H1 (cell line): ENCODE results near the gene GSG1L. TPM values are rescaled to one million over a fixed set of nuclear protein-coding genes. Genes with fewer than 3 reads are reported as not detected.

ENCODE experiments used
- CTCF ChIA-PET: fragments of 300-600 bp; sonication (Branson Sonifier 250); formaldehyde crosslinking; loops from one replicate; lab custom pipeline; 2021; ENCODE audit not compliant: partially characterized antibody; lab: Charles Lee
- POLR2A ChIA-PET: fragments of 300-600 bp; sonication (Branson Sonifier 250); formaldehyde crosslinking; loops from one replicate; lab custom pipeline; 2021; ENCODE audit warnings: inconsistent platforms; ENCODE audit not compliant: partially characterized antibody; lab: Charles Lee
- DNase-seq, 2 experiments: peaks; one replicate each; pipeline versions ENCODE4 v3.0.0 to v3.0.0-alpha.2; 2010 to 2022; ENCODE audit warnings: low spot score in 2 of 2, low read depth in 1 of 2, mixed read lengths in 1 of 2
- FAIRE-seq: peaks from 2 replicates; lab custom pipeline; 2011; peaks lifted over from hg19 to GRCh38; lab: Jason Lieb, UNC
- H2AFZ ChIP-seq: 2 replicates; pipeline ENCODE4 v1.8.1; 2012; ENCODE audit warnings: low read length, inconsistent platforms
- H2AK5ac ChIP-seq: 2 replicates; pipeline ENCODE4 v1.6.1; 2013; ENCODE audit warnings: low read depth, low read length
- H2BK120ac ChIP-seq: replicated peaks from 2 replicates; pipeline ENCODE3; 2013; ENCODE audit warnings: low read depth, low read length, inconsistent platforms
- H2BK12ac ChIP-seq: 2 replicates; pipeline ENCODE4 v1.6.1; 2013; ENCODE audit warnings: low read depth, low read length
- H2BK15ac ChIP-seq: 2 replicates; pipeline ENCODE4 v1.6.1; 2013; ENCODE audit warnings: low read length
- H2BK20ac ChIP-seq: 2 replicates; pipeline ENCODE4 v1.6.1; 2013; ENCODE audit warnings: low read length
- H2BK5ac ChIP-seq: 2 replicates; pipeline ENCODE4 v1.6.1; 2013; ENCODE audit warnings: low read depth, low read length
- H3K14ac ChIP-seq: 2 replicates; pipeline ENCODE4 v1.6.1; 2013; ENCODE audit warnings: inconsistent platforms; ENCODE audit not compliant: insufficient read length
- H3K18ac ChIP-seq: 2 replicates; pipeline ENCODE4 v1.6.1; 2013; ENCODE audit warnings: low read length; ENCODE audit errors: extremely low read depth
- H3K23ac ChIP-seq: 2 replicates; pipeline ENCODE4 v1.6.1; 2013; ENCODE audit warnings: inconsistent platforms; ENCODE audit not compliant: insufficient read length
- H3K23me2 ChIP-seq: 2 replicates; pipeline ENCODE4 v1.6.1; 2013; ENCODE audit warnings: low read depth, low read length
- H3K27ac ChIP-seq: 2 replicates; pipeline ENCODE4 v1.6.1; 2011; ENCODE audit warnings: low read depth, low read length, inconsistent platforms
- H3K27me3 ChIP-seq, 4 experiments: replicated peaks in 1 of 4; 1 replicate in 1 of 4; 2 replicates in 3 of 4; pipeline versions ENCODE4 v1.6.1 to v1.8.1; 2011 to 2013; ENCODE audit warnings: low read length in 3 of 4, mild to moderate bottlenecking in 3 of 4, inconsistent platforms in 2 of 4, mixed read lengths in 2 of 4, moderate library complexity in 1 of 4; ENCODE audit not compliant: control insufficient read depth in 3 of 4, insufficient read depth in 3 of 4; ENCODE audit errors: extremely low read depth in 1 of 4
- H3K36me3 ChIP-seq, 4 experiments: 2 replicates each; pipeline versions ENCODE4 v1.6.1 to v1.8.1; 2011 to 2013; ENCODE audit warnings: mild to moderate bottlenecking in 4 of 4, low read length in 3 of 4, moderate library complexity in 2 of 4, control low read depth in 1 of 4, inconsistent platforms in 1 of 4; ENCODE audit not compliant: insufficient read depth in 4 of 4, control insufficient read depth in 2 of 4
- H3K4ac ChIP-seq: replicated peaks from 2 replicates; pipeline ENCODE3; 2013; ENCODE audit warnings: low read length, low read depth, mixed read lengths, inconsistent platforms; ENCODE audit not compliant: insufficient read length
- H3K4me1 ChIP-seq, 4 experiments: replicated peaks in 1 of 4; 1 replicate in 1 of 4; 2 replicates in 3 of 4; pipeline versions ENCODE4 v1.6.1 to v1.8.1; 2011 to 2013; ENCODE audit warnings: low read length in 3 of 4, inconsistent platforms in 2 of 4, mixed read lengths in 1 of 4; ENCODE audit not compliant: insufficient read depth in 4 of 4, control insufficient read depth in 3 of 4
- H3K4me2 ChIP-seq, 2 experiments: 2 replicates each; pipeline versions ENCODE4 v1.6.1 to v1.8.1; 2011 to 2013; ENCODE audit warnings: low read depth in 2 of 2, low read length in 2 of 2, control low read depth in 1 of 2, inconsistent platforms in 1 of 2, mild to moderate bottlenecking in 1 of 2; ENCODE audit not compliant: insufficient read depth in 1 of 2
- H3K4me3 ChIP-seq, 4 experiments: fragments of 200-600, 300-600 bp in 1 of 4; sonication (generic), shearing (Covaris generic), sonication (Bioruptor Twin) in 1 of 4; 2 replicates each; pipeline versions ENCODE4 v1.5.1 to v1.8.1; 2011 to 2016; ENCODE audit warnings: low read length in 4 of 4, low read depth in 3 of 4, control low read depth in 2 of 4, inconsistent platforms in 2 of 4, mild to moderate bottlenecking in 2 of 4, mixed read lengths in 1 of 4, moderate library complexity in 1 of 4; ENCODE audit not compliant: insufficient read depth in 2 of 4; ENCODE audit errors: extremely low read depth in 1 of 4
- H3K56ac ChIP-seq: replicated peaks from 2 replicates; pipeline ENCODE3; 2013; ENCODE audit warnings: low read depth, mild to moderate bottlenecking, mixed read lengths, low read length, inconsistent platforms; ENCODE audit not compliant: insufficient read length
- H3K79me1 ChIP-seq: 2 replicates; pipeline ENCODE4 v1.6.1; 2013; ENCODE audit warnings: low read depth, low read length, control low read depth
- H3K79me2 ChIP-seq, 2 experiments: 2 replicates each; pipeline versions ENCODE4 v1.6.1 to v1.8.1; 2012 to 2013; ENCODE audit warnings: low read length in 2 of 2, mild to moderate bottlenecking in 2 of 2, inconsistent platforms in 1 of 2; ENCODE audit not compliant: insufficient read depth in 2 of 2, control insufficient read depth in 1 of 2
- H3K9ac ChIP-seq, 4 experiments: replicated peaks in 1 of 4; 1 replicate in 1 of 4; 2 replicates in 3 of 4; pipeline versions ENCODE4 v1.6.1 to v1.8.1; 2011 to 2013; ENCODE audit warnings: low read depth in 3 of 4, low read length in 3 of 4, control low read depth in 2 of 4, mild to moderate bottlenecking in 2 of 4, moderate library complexity in 2 of 4, inconsistent platforms in 1 of 4; ENCODE audit errors: extremely low read depth in 1 of 4
- H3K9me3 ChIP-seq, 2 experiments: 2 replicates each; pipeline versions ENCODE4 v1.6.1 to v1.8.1; 2012 to 2013; ENCODE audit warnings: mild to moderate bottlenecking in 2 of 2, moderate library complexity in 2 of 2, control low read depth in 1 of 2, inconsistent platforms in 1 of 2, low read depth in 1 of 2, low read length in 1 of 2, mixed read lengths in 1 of 2; ENCODE audit not compliant: insufficient read depth in 2 of 2
- H4K20me1 ChIP-seq, 2 experiments: replicated peaks in 1 of 2; 2 replicates each; pipeline versions ENCODE3 to v1.8.1; 2011 to 2013; ENCODE audit warnings: inconsistent platforms in 2 of 2, low read length in 2 of 2, mild to moderate bottlenecking in 1 of 2; ENCODE audit not compliant: insufficient read depth in 2 of 2, control insufficient read depth in 1 of 2
- H4K5ac ChIP-seq: 2 replicates; pipeline ENCODE4 v1.6.1; 2013; ENCODE audit warnings: low read length, low read depth, mixed read lengths, inconsistent platforms; ENCODE audit not compliant: insufficient read length
- H4K8ac ChIP-seq: 2 replicates; pipeline ENCODE4 v1.8.0; 2013; ENCODE audit warnings: mild to moderate bottlenecking, moderate library complexity, low read length, inconsistent platforms; ENCODE audit not compliant: insufficient read depth; ENCODE audit errors: extremely low read depth
- H4K91ac ChIP-seq: replicated peaks from 2 replicates; pipeline ENCODE3; 2013; ENCODE audit warnings: low read length, mixed read lengths, inconsistent platforms; ENCODE audit not compliant: insufficient read length
- CBX8 ChIP-seq: fragments of 300-800, 300-1000 bp; sonication (generic); IDR thresholded peaks from 2 replicates; pipeline ENCODE4 v1.7.1; 2016; ENCODE audit warnings: low read depth, low read length, borderline replicate concordance
- SIX5 ChIP-seq: IDR thresholded peaks from 2 replicates; pipeline ENCODE4 v1.6.1; 2011; ENCODE audit warnings: mild to moderate bottlenecking, low read depth, low read length
- WGBS, 2 experiments: shearing (Covaris generic) in 1 of 2; methylation state at CpG; one replicate each; pipeline versions ENCODE4 v1.1.6 to v1.1.7; 2013 to 2015; ENCODE audit warnings: low lambda C conversion rate in 2 of 2, mixed read lengths in 2 of 2, inconsistent platforms in 1 of 2, low coverage in 1 of 2, missing lambda C conversion rate in 1 of 2; ENCODE audit not compliant: insufficient replicate concordance in 2 of 2, insufficient coverage in 1 of 2, insufficient read length in 1 of 2; ENCODE audit errors: extremely low coverage in 1 of 2, missing lambda C conversion rate in 1 of 2; 5-methylcytosine and 5-hydroxymethylcytosine counted together
- polyA plus RNA-seq, 7 experiments: library from polyadenylated mRNA; depleted of rRNA in 3 of 7; stranded (reverse) in 5 of 7; unstranded in 2 of 7; fragments of >200 nt in 5 of 7; fragments of 200-250 nt in 2 of 7; gene quantifications; 1 replicate in 5 of 7; 2 replicates in 1 of 7; 4 replicates in 1 of 7; pipeline versions ENCODE4 v1.2.1 to v1.2.3, GENCODE V29; 2011 to 2013; ENCODE audit warnings: missing spikeins in 2 of 7, mixed read lengths in 2 of 7
- total RNA-seq: library from RNA; stranded (reverse); fragmentation: NEBNext Ultra II Directional; extraction: Animal tissue kit (Norgen Biotek cat#: 25700); gene quantifications from 2 replicates; pipeline ENCODE4 v1.2.1, GENCODE V29; 2021

The GSG1L gene
- total and polyA plus RNA-seq, 2 of the 8 experiments (the other 6 are each of a cell fraction or from before 2014, with no cell fraction given) = 0.71 to 1.1 TPM

GRCh38 chr16:28013878-28014277 lies 49.6 kb downstream of the GSG1L start:
- no peak overlapping the region for H2BK5ac ChIP-seq
- H3K27me3 ChIP-seq = no peaks in the 10 kb centered on the region; a peak in 2 of 7 replicates
- WGBS, 2 experiments = 80% methylated on average over 2 of the region's 2 CpGs; no CpG with 5 or more reads in 1 of the 2 experiments
- DNase-seq = no peak
- no peak for FAIRE-seq
- no peak overlapping the region for H4K8ac ChIP-seq
- no peak overlapping the region for H2AFZ ChIP-seq
- no peaks in the 10 kb centered on the region for H4K20me1 ChIP-seq
- no peaks in the 10 kb centered on the region for H3K79me2 ChIP-seq
- no peak overlapping the region for H3K56ac ChIP-seq
- H3K4me3 ChIP-seq = no peak overlapping the region
- no peak overlapping the region for H4K5ac ChIP-seq
- CTCF ChIA-PET = no interaction called here
- no peak overlapping the region for H2BK12ac ChIP-seq
- no peak overlapping the region for H3K27ac ChIP-seq
- H2BK120ac ChIP-seq = no peak overlapping the region
- no peaks in the 10 kb centered on the region; a peak in 1 of 7 replicates for H3K4me1 ChIP-seq
- no peak overlapping the region for H2BK20ac ChIP-seq
- no peak overlapping the region for H3K4ac ChIP-seq
- no peak overlapping the region for H2AK5ac ChIP-seq
- no peak overlapping the region for H3K23ac ChIP-seq
- H3K36me3 ChIP-seq = no peaks in the 10 kb centered on the region
- H3K23me2 ChIP-seq = no peaks in the 10 kb centered on the region
- no peak overlapping the region for H3K4me2 ChIP-seq
- H3K79me1 ChIP-seq = no peaks in the 10 kb centered on the region
- no peak overlapping the region for H3K14ac ChIP-seq
- H2BK15ac ChIP-seq = no peak overlapping the region
- no peak overlapping the region for H3K9ac ChIP-seq
- H3K9me3 ChIP-seq = no peaks in the 10 kb centered on the region
- POLR2A ChIA-PET = no interaction called here
- no peak overlapping the region for H3K18ac ChIP-seq
- H4K91ac ChIP-seq = no peak overlapping the region
- TF ChIP-seq SIX5 (no peak), CBX8 (no peak)
